ENCODE data around the gene PRR36.

DNA sequence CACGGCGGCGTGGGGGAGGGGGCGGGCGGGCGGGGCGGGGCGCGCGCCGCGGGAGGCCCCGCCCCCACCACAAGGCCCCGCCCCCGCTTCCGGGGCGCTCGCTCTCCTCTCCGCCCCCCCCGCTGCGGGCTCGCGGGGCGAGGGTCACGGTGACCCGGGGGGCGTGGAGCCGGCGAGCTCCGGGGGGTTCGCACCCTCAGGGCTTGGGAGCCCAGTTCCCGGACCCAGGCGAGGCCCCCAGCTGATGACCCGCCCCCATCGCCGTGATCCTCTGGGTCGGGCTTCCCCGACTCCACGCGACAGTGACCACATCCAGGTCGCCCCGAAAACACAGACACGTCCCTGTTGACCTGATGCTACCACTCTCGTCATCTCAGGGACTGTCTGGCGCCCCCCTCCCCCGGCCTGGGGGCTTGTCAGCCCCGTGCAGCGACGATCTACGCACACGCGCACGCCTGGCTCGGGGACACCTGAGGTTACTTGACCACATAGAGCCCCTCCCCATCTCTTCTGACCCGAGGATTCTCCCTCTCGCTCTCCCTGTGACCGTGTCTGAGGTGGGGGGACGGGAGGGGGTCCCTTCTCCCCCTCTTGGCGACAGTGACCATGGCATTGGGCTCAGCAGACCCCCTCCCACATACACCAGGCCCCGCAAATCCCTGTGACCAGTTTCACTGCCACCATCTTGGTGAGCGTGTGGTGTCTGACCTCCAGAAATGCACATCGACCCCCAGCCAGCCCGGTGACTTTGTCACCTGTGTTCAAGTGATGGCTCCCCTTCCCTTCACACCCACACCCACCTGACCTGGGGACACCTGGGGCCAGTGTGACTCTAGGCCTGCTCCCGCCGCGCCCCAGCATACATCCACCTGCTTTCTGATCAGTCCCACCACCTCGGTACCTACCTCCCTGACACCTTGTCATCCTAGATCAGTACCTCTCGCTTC lies 30.2 kb upstream of the PRR36 start:
- no peak for TF ChIP-seq EZH2 (IDR thresholded peaks at IDR 0.05; ENCODE audit: borderline replicate concordance, insufficient read depth, low read depth, low read length, poor library complexity, severe bottlenecking)
- TF ChIP-seq, protein P1, sequence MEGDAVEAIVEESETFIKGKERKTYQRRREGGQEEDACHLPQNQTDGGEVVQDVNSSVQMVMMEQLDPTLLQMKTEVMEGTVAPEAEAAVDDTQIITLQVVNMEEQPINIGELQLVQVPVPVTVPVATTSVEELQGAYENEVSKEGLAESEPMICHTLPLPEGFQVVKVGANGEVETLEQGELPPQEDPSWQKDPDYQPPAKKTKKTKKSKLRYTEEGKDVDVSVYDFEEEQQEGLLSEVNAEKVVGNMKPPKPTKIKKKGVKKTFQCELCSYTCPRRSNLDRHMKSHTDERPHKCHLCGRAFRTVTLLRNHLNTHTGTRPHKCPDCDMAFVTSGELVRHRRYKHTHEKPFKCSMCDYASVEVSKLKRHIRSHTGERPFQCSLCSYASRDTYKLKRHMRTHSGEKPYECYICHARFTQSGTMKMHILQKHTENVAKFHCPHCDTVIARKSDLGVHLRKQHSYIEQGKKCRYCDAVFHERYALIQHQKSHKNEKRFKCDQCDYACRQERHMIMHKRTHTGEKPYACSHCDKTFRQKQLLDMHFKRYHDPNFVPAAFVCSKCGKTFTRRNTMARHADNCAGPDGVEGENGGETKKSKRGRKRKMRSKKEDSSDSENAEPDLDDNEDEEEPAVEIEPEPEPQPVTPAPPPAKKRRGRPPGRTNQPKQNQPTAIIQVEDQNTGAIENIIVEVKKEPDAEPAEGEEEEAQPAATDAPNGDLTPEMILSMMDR (IDR thresholded peaks at IDR 0.05), result no peak
